HEK293T (cell line): Measurements from ENCODE around the gene SERF2.

Experiments used
- BHLHE40 ChIP-seq: fragments of 450-650 bp; IDR thresholded peaks from 2 replicates; pipeline ENCODE4 v1.6.1; 2016; ENCODE audit warnings: mild to moderate bottlenecking, moderate library complexity, borderline replicate concordance
- SP1 ChIP-seq: fragments of 450-650 bp; IDR thresholded peaks from 2 replicates; pipeline ENCODE4 v1.6.1; 2017
- SUZ12 ChIP-seq: fragments of 450-650 bp; IDR thresholded peaks from 2 replicates; pipeline ENCODE4 v1.6.1; 2016; ENCODE audit warnings: mild to moderate bottlenecking

GRCh38 chr15:43774062-43774461 lies 18.1 kb upstream of the SERF2 start:
- no peak for TF ChIP-seq BHLHE40
- no peak for TF ChIP-seq SUZ12
- no peak for TF ChIP-seq SP1
